Measurements from ENCODE around the gene ACP1. TPM values are rescaled to one million over a fixed set of nuclear protein-coding genes. Genes with fewer than 3 reads are reported as not detected.

The ACP1 gene
- total and polyA plus RNA-seq, 10 of the 15 experiments (the other 5 are each of a cell fraction or from before 2014, with no cell fraction given), result 120 to 468 (median 175) TPM

GRCh38 chr2:260507-261161 is 4.1 kb upstream of the ACP1 start:
- Histone ChIP-seq H3K4me3 (no peak overlapping the region), H3K36me3 (ENCODE audit: control insufficient read depth in 2 of 2, insufficient read depth in 2 of 2, low read length in 1 of 2) (no peaks in the 10 kb centered on the region), H3K27me3 (replicated peaks in 1 of 2; ENCODE audit: control insufficient read depth in 2 of 2, insufficient read depth in 2 of 2, low read length in 1 of 2) (no peaks in the 10 kb centered on the region), H3K9me3 (replicated peaks; ENCODE audit: control insufficient read depth, insufficient read depth, low read length) (peaks cover 6% of the 10 kb centered on the region; the same call in 1 of the 3 replicates), H4K20me1 (ENCODE audit: control insufficient read depth, insufficient read depth) (no peaks in the 10 kb centered on the region), H3K4me1 (ENCODE audit: control insufficient read depth, insufficient read depth, low read length) (no peaks in the 10 kb centered on the region; the same call in 1 of the 2 replicates), H3K79me2 (ENCODE audit: control insufficient read depth, insufficient read depth, low read length) (peaks cover 10% of the 10 kb centered on the region), H2AFZ (ENCODE audit: control insufficient read depth, low read depth, low read length) (no peak overlapping the region), H3K4me2 (ENCODE audit: control insufficient read depth, insufficient read depth) (no peak overlapping the region), H3K27ac (ENCODE audit: control insufficient read depth, insufficient read depth) (no peak overlapping the region), H3K9ac (ENCODE audit: control insufficient read depth, insufficient read depth, low read length) (no peak overlapping the region)
- POLR2A ChIA-PET, result no interaction called here
- no TSS peak for BruUV-seq (replicated peaks)
- FAIRE-seq (no peak), ATAC-seq (no peak), DNase-seq (ENCODE audit: low read depth, low spot score) (no peak)
- in situ Hi-C loops (cut with MboI), result no loop called here
- intact Hi-C loops (cut with micrococcal nuclease; ENCODE audit: unreplicated experiment), result no loop called here
- SMC1A ChIA-PET (ENCODE audit: uncharacterized antibody, unreplicated experiment), result interaction anchor here (1.4 kb wide), 1 partner anchor 14 kb away, joined by 5 read pairs; no protein-coding TSS in a partner anchor
- 92% methylated on average over 6 of the region's 6 CpGs for WGBS (ENCODE audit: insufficient coverage, insufficient replicate concordance, low lambda C conversion rate, missing lambda C conversion rate)
- CTCF ChIA-PET, result interaction anchor here (1.0 to 1.6 kb wide), 3 partner anchors 10 to 15 kb away, joined by 4 to 9 read pairs (median 7); no protein-coding TSS in a partner anchor
- RAD21 ChIA-PET (ENCODE audit: unreplicated experiment), result no interaction called here
- TF ChIP-seq RB1 (IDR thresholded peaks at IDR 0.05; ENCODE audit: borderline replicate concordance) (no peak), PBX3 (IDR thresholded peaks at IDR 0.05; ENCODE audit: insufficient replicate concordance, low read depth, low read length) (no peak), ZBTB40 (IDR thresholded peaks at IDR 0.05; ENCODE audit: borderline replicate concordance) (no peak), E2F8 (IDR thresholded peaks at IDR 0.05; ENCODE audit: low read depth, partially characterized antibody) (no peak), CUX1 (IDR thresholded peaks at IDR 0.05; ENCODE audit: insufficient replicate concordance, low read depth, low read length) (no peak), EED (IDR thresholded peaks at IDR 0.05; ENCODE audit: low read depth) (no peak), USF2 (IDR thresholded peaks at IDR 0.05; ENCODE audit: borderline replicate concordance, low read depth, low read length) (no peak)
